MM.1S (cell line): Measurements from ENCODE around the gene GDNF.

ENCODE experiments used
- CTCF ChIP-seq: fragments of 300-600 bp; sonication (generic); IDR thresholded peaks from 2 replicates; pipeline ENCODE4 v1.5.1; 2016; ENCODE audit warnings: antibody characterized with exemption, low read length, mixed read lengths
- EZH2 ChIP-seq: fragments of 300-600 bp; sonication (generic); optimal IDR thresholded peaks from 2 replicates; pipeline ENCODE3; 2017; ENCODE audit warnings: low read depth, mild to moderate bottlenecking, antibody characterized with exemption, low read length, mixed read lengths
- EZH2phosphoT487 ChIP-seq: fragments of 300-600 bp; sonication (generic); IDR thresholded peaks from 2 replicates; pipeline ENCODE4 v1.6.1; 2018; ENCODE audit warnings: antibody characterized with exemption, low read length

GRCh38 chr5:37771731-37772130 lies 68.1 kb downstream of the GDNF start:
- TF ChIP-seq EZH2phosphoT487 (no peak), CTCF (no peak), EZH2 (no peak)
